Fibroblast of pulmonary artery (primary cell): ENCODE data around the gene RAP1B.

Experiments
- DNase-seq: peaks from one replicate; pipeline ENCODE4 v3.0.0-alpha.2; 2010; ENCODE audit warnings: low read depth
- H3K4me3 ChIP-seq: replicated peaks from 2 replicates; pipeline ENCODE4 v1.5.1; 2011; ENCODE audit warnings: low read depth, mild to moderate bottlenecking, control low read depth, low read length, moderate library complexity
- TF ChIP-seq, protein P1 (sequence below): IDR thresholded peaks from 2 replicates; pipeline ENCODE4 v1.5.1; 2011; ENCODE audit warnings: mild to moderate bottlenecking, control low read depth, low read length, inconsistent platforms; ENCODE audit errors: missing control alignments

The RAP1B gene

DNA sequence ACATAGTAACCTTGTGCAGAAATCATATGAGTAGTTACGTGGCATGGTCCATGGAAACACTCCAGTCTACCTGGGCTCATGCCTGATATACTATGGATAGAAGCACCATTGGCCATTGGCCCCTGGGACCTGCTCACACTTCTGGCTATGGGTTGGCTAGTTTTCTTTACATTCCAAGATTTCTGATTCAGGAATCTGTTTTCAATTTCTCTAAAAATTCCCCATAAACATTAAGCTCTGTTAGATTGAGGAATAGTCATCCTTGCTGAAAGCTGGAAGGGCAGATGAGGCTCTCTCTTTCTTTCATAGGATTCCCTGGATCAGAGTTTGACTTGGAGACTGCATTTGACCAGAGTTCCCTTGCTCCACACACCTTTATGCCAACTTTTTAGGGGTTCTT is 37.3 kb upstream of the RAP1B start:
- TF ChIP-seq, protein P1, sequence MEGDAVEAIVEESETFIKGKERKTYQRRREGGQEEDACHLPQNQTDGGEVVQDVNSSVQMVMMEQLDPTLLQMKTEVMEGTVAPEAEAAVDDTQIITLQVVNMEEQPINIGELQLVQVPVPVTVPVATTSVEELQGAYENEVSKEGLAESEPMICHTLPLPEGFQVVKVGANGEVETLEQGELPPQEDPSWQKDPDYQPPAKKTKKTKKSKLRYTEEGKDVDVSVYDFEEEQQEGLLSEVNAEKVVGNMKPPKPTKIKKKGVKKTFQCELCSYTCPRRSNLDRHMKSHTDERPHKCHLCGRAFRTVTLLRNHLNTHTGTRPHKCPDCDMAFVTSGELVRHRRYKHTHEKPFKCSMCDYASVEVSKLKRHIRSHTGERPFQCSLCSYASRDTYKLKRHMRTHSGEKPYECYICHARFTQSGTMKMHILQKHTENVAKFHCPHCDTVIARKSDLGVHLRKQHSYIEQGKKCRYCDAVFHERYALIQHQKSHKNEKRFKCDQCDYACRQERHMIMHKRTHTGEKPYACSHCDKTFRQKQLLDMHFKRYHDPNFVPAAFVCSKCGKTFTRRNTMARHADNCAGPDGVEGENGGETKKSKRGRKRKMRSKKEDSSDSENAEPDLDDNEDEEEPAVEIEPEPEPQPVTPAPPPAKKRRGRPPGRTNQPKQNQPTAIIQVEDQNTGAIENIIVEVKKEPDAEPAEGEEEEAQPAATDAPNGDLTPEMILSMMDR = no peak
- no peak for DNase-seq
- H3K4me3 ChIP-seq = no peak overlapping the region

DNA sequence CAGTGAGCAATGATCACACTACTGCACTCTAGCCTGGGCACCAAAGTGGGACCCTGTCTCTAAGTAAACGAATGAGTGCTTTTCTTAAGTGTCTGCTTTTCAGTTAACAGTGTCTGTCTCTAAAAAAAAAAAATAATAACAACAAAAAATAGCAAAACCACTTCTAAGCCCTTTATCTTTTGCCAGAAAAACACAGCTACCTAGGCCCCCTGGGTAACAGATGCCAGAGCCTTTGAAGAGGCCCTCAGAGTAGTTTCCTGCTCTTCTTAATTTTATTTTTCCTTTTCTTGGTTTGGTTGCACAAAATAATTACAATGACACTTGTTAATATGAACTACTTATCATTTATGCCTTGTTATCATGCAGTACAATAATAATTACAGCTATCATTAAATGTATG is 32.8 kb upstream of the RAP1B start:
- DNase-seq = no peak
- H3K4me3 ChIP-seq = no peak overlapping the region
- TF ChIP-seq, protein P1 = no peak

DNA sequence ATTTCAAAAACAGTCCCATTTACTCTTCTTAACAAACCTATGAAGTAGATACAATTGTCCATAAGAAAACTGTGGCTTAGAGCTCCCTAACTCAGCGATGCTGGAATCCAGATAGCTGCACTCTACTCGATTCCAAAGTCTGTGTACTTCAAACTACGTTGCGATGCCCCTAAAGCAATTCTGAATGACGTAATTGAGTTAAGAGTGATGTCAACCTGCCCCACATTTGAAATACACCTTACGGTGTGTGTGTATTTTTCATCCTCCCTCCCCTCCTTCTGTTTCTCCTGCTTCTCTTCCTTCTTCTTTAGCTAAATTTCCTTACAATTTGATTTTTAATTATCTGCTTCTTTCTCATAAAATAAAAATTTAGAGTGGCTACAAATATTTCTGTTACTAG is 31.9 kb upstream of the RAP1B start:
- no peak overlapping the region for H3K4me3 ChIP-seq
- no peak for DNase-seq
- TF ChIP-seq, protein P1 = no peak

DNA sequence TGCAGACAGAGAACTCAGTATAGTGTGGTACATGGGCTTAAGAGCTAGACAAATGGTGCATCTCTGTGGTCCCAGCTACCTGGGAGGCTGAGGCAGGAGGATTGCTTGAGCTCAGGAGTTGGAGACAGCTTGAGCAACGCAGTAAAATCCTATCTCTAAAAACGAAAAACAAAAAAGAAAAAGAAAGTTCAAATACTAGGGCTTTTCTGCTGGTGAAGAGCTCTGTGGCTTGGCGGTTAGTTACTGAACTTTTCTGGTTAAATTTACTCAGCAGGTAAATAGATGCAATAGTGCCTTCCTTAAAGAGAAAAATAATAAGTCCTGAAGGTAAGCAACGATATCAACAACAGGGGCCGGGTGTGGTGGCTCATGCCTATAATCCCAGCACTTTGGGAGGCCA is 31.4 kb upstream of the RAP1B start:
- TF ChIP-seq, protein P1 = no peak
- no peak overlapping the region for H3K4me3 ChIP-seq
- no peak for DNase-seq

DNA sequence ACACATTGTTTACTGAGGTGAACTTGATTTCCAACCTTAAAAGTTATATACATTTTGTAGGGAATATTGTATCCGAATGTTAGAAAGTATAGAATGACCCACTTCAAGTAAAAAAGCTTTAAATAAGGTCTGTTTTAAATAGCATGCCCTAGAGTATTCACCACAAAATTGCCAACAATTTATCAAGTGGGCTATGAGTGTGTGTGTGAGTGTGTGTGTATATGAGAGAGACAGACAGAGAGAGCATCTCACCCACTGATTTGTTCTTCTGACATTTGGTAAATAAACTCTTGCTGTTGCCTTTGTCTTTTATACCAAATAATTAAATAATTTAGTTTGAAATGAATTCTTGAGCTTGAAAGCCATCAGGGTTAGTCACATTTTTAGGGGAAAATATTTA is 29.8 kb upstream of the RAP1B start:
- TF ChIP-seq, protein P1 = no peak
- no peak overlapping the region for H3K4me3 ChIP-seq
- DNase-seq = no peak

DNA sequence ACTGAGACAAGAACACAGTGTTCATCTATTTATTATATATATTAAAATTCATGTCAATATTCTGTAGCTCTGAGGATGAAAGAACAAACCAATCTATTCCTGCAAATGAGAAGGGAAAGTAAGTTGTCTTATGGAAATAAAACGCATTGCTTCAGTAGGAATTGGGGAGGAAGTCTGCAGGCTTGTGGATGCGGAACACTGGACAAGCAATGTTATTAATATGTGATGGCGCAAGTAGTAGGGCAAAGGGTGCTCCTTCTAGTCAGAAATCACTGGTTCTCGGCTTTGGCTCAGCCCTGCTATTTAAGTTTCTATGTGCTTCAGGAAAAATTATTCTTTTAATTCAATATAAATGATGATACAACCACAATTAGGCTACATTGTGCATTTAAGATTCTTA is 28.8 kb upstream of the RAP1B start:
- TF ChIP-seq, protein P1 = no peak
- no peak for DNase-seq
- no peak overlapping the region for H3K4me3 ChIP-seq

DNA sequence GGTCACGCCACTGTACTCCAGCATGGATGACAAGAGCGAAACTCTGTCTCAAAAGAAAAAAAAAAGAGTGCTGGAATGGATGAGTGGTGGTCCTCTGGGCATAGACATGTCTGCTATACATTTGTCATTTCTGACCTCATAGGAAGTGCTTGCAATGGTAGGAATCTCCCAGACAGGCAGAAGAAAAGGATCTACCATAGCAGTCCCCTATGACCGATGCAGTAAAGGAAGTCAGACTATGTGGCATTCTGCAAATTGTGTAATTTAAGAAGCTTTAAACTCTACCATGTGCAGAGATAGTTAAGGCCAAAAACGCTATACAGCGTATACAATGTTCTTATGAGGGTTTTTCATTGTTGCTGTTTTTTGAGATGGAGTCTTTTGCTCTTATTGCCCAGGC is 24.7 kb upstream of the RAP1B start:
- TF ChIP-seq, protein P1 = no peak
- H3K4me3 ChIP-seq = no peak overlapping the region
- no peak for DNase-seq
